DMS53 (cell line): ENCODE results near the gene PIP5KL1.
A peak's percentile ranks its signal among the peaks of the same experiment; 100 is the strongest.

Experiments used
- DNase-seq: peaks from one replicate; lab custom pipeline; 2025; lab: John Stamatoyannopoulos, UW

PIP5KL1 gene

DNA sequence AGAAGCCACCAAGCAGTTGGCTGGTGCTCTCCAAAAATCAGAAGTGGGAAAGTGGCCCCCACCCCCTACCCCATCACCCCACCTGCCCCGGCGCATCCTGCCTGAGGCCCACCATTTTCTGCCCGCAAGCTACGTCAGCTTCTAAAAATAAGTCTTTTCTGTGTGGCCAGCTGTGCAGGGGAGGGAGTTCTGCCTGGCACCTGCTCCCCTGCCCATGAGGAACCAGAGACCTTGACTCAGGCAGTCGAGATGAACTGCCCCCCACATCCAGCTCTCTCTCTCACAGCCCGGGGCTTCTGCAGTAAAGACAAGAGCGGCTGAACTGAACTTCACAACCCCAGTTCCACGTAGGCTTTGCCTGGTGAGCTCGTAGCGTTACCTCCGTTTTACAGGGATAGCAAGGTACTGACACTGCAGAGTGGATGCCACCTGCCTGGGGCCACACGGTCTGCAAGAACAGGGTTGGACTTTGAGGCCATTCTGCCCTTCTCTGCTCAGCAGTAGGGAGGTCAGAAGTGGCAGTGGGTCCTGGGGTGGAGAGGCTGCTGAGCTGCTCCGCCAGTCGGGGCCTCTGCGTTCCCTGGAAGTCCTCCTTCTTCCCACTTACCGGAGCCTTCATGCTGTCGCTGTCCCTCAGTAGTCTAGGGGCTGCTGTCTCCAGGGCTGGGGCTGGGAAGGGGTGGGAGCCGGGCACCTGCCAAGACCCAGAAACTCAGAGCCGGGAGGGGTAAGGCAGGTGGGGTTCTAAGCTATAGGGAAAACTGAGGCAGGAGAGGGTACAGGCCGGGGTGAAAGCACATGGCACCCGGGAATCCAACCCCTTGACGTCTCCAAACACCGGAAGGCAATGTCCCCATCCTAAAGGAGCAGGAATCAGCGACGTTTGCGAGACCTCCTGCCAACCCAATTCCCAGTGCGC, 14.5 kb downstream of the PIP5KL1 start:
- DNase-seq: peak; percentile 87

DNA sequence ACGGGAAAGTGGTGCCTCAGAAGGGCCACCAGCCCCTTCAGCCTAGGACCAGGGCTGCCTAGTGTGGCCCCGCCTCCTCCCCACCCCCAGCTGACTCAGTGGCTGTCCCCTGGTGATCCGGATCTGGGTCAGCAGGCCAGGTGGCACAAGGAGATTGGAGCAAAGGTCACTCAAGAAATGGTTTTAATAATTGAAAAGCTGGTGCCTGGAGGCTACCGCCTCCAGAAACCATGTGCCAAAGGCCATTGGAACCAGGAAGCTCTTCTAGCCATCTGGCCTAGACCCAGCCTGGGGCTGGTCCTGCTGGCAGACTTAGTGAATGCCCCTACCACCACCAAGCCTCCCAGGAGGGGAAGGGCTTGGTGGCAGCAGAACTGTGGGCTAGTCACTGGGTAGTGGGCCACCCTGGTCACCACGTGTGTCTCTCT, 15.2 kb downstream of the PIP5KL1 start:
- peak; percentile 69 for DNase-seq

DNA sequence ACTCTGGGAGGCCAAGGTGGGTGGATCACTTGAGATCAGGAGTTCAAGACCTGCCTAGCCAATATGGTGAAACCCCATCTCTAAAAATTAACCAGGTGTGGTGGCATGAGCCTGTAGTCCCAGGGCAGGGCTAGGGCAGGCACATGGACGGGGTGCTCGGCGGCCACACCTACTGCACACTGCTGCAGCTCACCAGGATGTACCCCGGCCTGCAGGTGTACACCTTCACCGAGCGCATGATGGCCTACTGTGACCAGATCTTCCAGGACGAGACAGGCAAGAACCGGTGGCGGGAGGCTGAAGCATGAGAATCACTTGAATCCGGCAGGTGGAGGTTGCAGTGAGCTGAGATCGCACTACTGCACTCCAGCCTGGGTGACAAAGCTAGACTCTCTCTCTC, 16.9 kb downstream of the PIP5KL1 start:
- peak; percentile 57 for DNase-seq

DNA sequence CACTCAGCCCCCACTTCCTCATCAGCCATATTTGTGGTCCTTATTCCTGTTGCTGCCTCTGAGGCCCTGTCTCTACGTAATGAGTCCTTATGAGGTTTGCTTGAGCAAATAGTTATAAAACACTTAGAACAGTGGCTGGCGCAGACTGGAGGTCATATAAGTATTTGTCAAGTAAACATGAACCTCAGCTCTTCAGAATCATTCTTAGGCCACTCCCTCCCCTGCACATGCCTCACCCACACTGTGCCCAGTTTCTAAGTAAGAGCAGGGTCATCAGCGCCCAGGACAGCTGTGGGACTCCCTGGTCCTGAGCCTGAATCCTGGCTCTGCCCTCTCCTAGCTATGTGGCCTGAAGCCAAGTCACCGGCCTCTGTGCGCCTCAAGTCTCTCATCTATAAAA, 17.7 kb downstream of the PIP5KL1 start:
- DNase-seq: peak; percentile 98

DNA sequence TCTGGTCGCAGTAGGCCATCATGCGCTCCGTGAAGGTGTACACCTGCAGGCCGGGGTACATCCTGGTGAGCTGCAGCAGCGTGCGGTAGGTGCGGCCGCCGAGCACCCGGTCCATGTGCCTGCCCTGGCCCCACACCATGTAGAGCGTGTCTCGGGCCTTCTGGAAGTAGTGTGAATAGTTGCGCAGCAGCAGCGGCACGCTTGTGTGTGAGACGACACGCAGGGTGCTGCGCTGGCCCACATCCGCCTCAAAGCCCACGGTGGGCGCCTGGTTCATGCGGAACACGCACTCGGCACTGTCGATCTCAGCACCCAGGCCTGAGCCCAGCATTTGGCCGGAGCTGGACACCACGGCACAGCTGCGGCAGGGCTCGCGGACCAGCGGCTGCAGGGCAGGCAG, 18.3 kb downstream of the PIP5KL1 start:
- DNase-seq: no peak

DNA sequence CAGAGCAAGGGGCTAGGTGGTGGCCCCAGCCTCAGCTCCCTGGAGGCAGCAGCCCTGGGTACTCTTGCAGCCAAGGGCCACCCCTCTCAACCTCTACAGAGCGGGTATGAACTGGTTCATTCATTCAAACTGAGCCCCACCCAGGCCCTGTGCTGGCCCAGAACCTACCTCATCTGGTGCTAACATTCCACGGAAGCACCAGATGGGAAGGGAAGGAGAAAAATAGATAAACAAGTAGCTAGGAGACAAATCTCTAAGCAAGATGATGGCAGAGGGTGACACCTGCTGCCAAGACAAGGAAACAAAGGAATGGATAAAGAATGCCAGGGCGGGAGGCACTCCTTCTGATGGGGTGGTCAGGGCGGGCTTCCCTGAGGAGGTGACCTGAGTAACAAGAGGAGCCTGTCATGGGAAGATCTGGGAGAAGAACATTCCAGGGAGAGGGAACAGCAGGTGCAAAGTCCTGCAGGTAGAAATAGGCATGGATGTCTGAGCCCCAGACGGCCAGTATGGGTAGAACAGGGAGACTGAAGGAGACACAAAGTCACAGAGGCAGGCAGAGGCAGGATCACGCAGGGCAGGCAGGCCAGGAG, 19.9 kb downstream of the PIP5KL1 start:
- peak; percentile 36 for DNase-seq

DNA sequence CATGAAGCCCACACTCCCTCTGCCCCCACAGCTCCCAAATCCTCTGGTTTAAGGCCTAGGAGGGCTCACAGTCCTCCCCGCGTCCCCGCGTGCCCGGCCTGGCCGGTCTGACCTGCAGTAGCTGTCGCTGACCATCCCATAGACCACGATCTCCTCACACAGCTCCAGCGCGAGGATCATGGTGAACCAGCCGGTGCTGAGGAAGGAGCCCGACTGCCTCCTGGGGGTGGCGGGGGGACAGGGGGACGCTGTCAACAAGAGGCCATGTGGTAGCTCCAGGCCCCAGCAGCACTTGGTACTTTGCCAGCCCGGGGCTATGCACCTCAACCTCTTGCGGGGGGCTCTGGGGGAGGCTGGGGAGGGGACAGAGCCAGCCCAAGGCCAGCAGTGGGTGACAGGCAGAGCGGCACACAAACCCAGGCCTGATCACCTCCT, 20.7 kb downstream of the PIP5KL1 start:
- DNase-seq: no peak

DNA sequence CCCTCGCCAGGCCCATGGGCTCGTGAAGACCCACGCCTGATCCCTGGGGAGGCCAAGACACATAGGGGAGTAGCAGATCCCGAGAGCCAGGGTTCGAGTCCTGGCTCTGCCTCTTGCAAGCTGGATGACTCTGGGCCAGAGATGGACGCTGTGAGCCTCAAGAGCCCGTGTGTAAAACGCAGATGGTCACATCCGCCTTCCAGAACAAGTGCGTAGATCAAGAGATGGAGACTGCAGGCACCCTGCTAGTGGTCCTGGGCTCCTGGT, 22.0 kb downstream of the PIP5KL1 start:
- no peak for DNase-seq

DNA sequence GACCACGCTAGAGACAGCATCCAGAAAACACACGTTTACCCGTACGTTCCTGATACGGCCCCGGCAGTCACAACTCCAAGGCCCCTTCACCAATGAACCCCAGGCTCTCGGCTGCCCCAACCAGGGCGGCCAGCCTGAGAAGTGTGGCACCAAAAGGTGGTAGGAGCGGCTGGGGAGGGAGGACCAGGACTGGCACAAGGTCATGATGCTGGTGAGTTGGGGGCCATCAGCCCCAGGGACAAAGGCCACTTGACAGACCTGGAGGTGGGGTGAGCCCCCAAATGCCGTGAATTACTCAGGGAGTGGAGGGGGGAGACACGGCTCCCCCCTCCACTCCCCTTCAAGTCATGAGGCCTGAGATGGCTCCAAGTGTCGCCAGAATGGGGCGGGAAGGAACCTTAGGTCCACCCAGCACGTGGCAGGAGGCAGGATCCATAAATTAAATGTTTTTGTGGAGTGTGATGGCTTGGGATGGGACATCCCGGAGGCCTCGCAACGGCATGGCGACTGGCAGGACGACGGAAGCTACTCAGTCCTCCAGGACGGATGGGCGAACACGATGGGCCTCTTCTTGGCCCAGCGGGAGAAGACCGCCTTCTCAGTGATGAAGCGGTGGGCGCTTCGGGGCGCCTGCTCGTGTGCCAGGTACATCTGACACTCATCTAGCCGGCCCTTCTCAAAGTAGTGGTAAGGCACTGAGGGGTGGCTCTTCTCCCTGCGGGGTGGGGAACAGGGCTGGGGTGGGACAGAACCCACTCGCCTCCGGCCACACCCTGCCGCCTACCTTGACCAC, 22.5 kb downstream of the PIP5KL1 start:
- DNase-seq: no peak

DNA sequence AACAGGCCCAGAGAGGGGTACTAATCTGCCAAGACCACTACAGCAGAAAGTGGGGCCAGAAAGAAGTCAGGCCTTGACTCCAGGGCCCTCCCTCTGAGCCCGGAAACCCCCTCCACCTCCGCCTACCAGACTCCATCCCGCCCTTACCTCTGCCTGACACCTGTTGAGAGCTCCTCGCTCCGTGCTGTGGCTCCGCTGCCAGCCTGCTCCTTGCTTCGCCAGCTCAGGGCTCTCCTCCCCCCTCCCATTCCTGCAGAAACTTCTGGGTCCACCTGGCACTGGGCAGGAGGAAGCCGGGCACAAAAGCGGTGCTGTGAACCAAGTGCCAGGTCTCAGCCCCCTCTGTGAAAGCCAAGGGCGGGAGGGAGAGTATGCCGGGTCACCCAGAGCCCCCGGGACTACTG, 24.8 kb downstream of the PIP5KL1 start:
- no peak for DNase-seq

DNA sequence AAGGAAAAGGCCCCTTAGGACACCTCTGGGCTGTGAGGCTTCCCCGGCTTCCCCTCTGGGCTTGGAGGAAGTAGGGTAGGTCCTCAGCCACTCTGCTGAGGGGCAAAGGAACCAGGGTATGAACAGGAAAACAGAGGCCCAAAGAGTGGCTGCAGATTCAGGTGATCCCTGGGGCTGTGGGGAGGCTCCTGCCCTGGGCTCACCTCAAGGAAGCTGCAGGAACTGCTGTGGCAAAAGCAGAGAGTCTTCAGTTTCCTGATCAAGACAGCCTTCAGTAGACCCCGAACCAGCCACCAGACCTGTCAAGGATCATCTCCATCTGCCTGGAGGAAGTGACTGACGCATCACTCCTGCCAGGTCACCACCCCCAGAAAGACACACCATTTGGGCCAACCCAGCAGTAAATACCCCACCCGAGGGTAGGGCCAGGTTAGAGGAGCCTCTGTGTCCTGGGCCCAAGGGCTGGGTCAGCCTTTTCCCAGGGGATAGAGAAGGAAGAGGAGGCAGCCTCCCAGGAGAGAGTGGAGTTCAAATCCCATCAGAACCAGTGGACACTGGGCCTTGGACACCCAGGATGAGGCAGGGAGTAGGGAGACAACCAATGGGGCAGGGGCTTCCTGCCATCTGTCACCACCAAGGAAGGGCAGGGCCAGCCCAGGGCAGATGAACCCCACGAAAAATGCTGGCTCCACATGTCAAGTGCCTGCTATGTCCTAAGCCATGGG, 25.4 kb downstream of the PIP5KL1 start:
- no peak for DNase-seq

DNA sequence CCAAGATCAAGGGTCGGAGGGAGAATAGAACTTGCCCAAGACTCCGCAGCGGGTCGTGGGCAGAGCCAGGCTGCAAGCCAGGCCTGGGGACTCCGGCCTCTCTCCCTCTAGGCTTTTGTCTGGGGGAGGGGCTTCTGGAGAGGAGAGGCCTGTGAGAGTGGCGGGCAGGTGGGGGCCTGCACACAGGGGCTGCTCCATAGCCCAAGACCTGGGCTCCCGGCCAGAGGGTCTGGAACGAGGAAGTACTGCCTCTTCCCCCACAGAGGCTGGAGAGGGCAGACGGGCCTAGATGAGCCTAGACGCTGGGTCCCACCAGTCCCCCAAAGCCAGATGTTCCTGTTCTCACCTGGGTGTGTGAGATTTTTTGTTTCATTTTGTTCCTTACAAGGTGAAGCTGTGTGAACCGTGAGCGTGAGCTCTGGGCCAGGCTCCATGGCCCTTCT, 26.0 kb downstream of the PIP5KL1 start:
- no peak for DNase-seq

DNA sequence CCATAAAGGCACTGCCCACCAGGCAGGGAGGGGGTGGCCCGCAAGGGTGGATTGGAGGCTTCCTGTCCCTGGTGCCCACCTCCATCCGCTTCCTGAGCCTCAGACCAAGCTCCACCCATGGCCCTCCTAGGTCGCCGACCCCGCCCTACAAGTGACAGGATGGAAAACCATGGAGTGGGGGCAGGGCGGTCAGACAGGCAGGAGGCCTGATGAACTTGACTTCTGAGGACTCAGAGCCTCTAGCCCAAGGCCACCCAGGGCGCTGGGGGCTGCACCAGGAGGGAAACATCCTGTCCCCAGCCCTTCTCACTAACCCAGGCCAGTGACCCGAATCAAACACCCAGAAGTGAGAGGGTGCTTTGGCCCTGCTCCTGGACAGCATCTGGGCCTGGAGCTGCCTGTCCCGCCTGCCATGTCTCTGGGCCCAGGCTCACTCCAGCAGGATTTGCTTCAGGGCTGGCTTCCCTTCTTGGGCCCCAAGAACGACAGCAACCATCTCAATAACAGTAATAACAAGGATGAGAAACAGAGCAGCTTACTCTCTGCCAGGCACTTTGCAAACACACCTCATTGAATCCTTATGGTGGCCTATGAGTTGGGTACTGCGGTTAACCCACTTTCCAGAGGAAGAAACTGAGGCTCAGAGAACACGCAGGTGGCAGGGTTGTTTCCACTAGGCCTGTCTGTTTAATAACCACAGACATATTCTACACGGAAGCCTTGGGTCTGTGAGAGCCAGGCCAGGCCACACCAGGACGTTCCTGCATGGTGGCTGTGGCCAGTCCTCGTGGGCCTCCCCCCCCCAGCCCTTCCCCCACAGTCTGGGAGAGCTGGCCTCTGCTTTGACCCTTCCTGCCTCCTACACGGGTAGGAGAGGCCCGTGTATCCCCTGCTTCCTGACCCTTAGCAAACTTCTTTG, 26.8 kb downstream of the PIP5KL1 start:
- no peak for DNase-seq

DNA sequence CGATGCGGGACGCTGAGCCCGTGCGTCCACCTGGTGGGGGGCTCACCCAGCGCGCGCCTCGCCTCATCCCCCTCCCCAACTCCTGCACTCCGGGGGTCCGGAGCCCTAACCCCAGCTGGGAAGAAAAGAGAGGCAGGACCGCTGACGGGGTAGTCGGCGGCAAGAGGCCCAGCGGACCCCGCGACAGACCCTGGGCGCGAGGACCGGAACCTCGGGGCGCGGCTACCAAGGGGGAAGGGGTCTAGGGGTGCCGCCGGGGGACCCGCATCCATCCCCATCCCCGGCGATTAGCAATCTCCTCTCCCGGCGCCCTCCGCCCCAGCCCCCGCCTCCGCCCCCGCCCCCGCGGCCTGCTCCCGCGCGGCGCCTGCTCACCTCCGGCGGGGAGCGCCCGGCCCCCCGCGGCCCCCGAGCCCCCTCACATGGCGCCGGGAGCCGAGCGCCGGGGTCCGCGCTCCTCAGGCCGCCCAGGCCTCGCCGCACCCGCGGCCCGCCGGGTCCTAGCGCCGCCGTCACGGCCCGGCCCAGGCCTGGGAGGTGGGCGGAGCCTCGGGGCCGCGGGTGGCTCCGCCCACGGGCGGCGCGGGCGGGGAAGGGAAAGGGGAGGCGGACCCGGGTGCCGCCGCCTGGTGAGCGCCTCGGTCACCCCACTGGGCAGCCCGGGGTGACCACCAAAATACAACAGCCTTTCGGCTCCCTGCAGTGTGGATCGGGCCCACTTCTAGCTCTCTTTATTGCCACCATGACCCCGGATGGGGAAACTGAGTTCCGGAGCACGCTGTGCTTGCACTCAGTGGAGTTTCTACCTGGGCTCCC, 31.2 kb downstream of the PIP5KL1 start, which contains the start of gene ST6GALNAC6:
ST6GALNAC6 (minus strand) TSS at position 476 of the 816 bp plus-strand sequence. CDS start 1,622 bp downstream, outside the sequence.
- DNase-seq: peak; percentile 85

DNA sequence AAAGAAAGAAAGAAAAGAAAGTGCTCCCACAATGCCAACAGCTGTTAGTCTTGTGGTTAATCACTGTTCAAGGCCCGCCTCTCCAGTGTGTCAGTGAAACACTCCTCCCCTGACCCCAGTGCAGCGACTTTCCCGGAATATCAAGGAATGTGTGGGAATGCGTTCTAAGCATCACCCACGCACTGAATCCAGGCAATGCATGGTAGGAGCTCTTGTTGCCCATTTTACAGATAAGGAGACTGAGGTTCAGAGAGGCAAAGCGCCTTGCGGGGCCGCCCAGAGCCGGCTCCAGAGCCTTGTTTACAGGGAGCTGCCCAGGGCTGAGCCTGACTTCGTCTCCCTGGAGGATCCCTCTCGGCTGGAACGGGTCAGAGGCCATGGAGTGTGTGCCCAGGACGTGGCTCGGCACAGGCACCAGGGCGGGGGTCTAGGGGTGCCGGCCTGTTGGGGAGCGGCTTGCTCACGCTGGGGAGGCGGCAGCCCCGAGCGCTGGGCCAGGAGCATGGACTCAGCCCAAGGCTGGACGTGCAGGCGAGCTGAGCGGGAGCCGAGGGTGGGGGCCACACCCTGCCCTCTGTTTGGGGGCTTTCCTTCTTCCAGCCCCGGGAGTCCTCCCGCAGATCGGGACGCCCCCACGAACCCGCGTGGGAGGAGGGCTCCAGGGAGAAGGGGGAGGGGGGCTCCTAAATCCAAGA, 32.0 kb downstream of the PIP5KL1 start:
- peak; percentile 56 for DNase-seq

DNA sequence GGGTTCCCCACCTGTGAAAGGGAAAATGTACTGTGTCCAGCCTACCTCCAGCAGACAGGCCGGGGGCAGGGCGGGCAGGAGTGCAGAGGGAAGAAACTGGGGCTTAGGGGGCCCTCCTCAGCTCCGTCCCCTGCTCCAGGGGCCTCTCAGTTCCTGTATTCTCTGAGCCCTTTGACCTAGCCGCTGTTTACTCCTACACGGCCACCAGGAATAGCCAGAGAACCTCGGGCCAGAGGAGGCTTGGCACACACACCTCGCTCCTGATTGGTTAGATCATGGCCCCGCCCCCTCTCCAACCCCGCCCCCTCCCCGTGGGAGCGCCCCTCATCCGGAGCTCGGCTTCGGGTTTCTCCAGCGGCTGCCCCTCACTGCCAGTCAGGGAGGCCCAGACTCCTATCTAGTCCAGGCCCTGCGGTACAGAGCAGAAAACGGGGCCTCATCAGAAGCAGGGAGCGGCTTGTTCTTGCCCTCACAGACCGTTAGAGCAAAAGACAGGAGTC, 33.3 kb downstream of the PIP5KL1 start:
- no peak for DNase-seq

DNA sequence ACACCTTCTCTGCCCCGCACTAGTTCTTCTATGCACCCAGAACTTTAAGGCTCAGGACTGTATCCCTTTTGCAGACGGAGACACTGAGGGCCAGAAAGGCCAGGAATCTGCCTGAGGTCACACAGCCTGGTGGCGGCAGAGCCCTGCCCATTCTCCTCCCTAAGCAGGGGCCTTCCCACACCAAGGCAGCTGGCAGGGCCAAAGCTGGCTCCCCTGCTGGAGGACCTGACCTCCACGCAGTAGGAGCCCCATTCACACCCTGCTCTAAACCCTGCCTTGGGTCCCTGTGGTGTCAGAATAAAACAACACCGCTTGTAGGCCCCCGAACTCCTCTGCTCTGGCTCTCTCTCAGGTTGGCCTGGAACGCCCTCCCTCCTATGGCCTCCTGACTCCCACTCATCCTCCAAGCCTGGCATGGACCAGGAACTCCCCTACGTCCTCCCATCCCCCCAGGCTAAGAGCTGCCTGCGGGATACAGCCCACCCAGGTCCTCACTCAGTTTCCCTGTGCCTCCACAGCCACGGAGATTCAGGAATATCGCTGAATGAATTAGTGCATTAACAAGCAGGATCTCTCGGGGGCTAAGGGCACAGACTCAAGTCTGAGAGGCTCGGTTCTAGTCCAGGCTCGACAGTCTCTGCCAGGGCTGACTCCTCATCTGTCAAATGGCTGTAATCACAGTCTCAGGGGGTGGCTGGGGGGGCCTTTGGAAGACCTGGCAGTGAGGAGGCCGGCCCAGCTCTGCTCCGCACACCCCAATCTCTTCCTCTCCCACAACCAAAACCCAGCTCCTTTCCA, 34.0 kb downstream of the PIP5KL1 start:
- DNase-seq: no peak

DNA sequence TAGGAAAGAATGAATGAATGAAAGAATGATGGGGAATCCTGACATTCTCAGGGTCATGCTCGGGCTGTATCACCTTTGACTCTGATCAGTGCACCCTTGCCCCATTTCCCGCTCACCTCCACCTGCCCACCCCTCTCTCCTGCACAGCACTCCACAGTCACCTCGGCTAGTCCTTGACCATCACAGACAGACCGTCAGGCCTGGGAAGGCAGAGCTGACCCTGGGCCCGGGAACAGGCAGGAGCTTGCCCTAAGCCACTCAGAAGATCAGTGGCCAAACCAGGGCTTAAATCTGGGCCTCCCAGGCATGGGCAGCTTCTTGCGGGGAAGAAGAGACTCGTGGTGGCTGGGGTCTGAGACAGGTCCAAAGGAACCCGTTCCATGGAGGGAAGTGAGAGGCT, 34.8 kb downstream of the PIP5KL1 start:
- DNase-seq: no peak
